ENCODE results near the gene PRKCE.

Gene PRKCE

DNA sequence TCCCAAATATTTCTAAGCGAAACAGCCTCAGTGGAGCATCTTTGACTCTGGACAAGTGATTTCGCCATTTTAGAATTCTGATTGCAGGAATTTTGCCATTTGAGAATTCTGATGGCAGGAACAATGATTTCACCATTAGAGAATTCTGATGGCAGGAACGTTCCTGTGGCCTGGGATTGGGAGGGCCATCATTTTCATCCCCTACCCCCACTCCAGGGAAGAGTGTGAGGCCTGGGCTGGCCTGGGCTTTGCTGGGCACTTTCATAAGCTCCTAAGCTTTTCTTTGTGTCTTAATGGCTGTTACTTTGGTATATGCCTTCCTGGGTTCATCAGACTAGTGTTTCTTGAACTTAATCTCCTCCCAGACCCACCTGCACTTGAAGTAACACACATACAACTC, 516.4 kb downstream of the PRKCE start:
- Histone ChIP-seq H2AFZ (ENCODE audit: low read depth, low read length) (no peak overlapping the region), H4K8ac (ENCODE audit: low read length) (no peak overlapping the region), H3K79me1 (replicated peaks; ENCODE audit: low read length, poor library complexity, severe bottlenecking) (no peaks in the 10 kb centered on the region), H3K27me3 (ENCODE audit: control insufficient read depth in 1 of 2, insufficient read depth in 1 of 2, low read length in 2 of 2) (no peaks in the 10 kb centered on the region), H2BK12ac (ENCODE audit: low read length in 2 of 2) (no peak overlapping the region), H3K4ac (ENCODE audit: low read depth in 1 of 2, low read length in 2 of 2) (no peak overlapping the region), H2BK5ac (ENCODE audit: low read depth, low read length, poor library complexity, severe bottlenecking) (no peak overlapping the region), H3K18ac (ENCODE audit: low read depth in 1 of 2, low read length in 2 of 2) (no peak overlapping the region), H2BK15ac (ENCODE audit: low read depth, poor library complexity, severe bottlenecking) (no peak overlapping the region), H3K14ac (ENCODE audit: low read length in 2 of 2) (no peak overlapping the region), H3K23ac (ENCODE audit: low read length in 2 of 2) (no peak overlapping the region), H2BK120ac (ENCODE audit: low read depth, low read length) (no peak overlapping the region), H3K4me3 (ENCODE audit: insufficient read depth in 1 of 2, low read depth in 1 of 2, low read length in 2 of 2) (no peak overlapping the region), H3K27ac (ENCODE audit: low read length, poor library complexity, severe bottlenecking) (no peak overlapping the region), H2AK5ac (ENCODE audit: low read length, severe bottlenecking) (no peak overlapping the region), H3K9ac (ENCODE audit: low read length) (no peak overlapping the region), H4K91ac (ENCODE audit: low read length) (no peak overlapping the region), H3K4me1 (ENCODE audit: control insufficient read depth, insufficient read depth, low read depth, low read length) (peaks cover 43% of the 10 kb centered on the region), H3K36me3 (ENCODE audit: control insufficient read depth in 1 of 2, insufficient read depth in 2 of 2, low read depth in 1 of 2, low read length in 2 of 2) (peaks cover 8 to 20% of the 10 kb centered on the region in 2 experiments), H3K9me3 (ENCODE audit: control insufficient read depth, low read length) (no peaks in the 10 kb centered on the region), H3K4me2 (ENCODE audit: low read length, poor library complexity, severe bottlenecking) (no peak overlapping the region)
- DNase-seq: no peak
- 81% methylated on average over 3 of the region's 3 CpGs for WGBS

DNA sequence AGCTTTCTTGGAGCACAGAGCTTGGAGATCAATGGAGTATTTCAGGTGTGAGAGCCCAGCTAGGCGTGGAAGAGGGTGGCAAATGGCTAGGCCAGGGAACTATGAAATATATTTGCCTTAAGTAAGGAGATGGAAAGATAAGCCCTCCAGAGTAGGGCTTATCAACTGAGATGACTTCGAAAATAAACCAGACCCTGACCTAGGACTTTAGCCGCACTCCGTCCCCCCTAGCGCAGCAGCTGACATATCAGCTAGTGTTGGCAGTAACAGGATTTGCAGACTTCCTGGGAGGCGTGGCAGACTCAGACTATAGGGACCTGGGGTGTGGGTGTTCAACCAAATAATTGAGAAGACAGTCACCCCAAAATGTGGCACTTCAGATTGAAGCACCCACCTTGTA, 518.0 kb downstream of the PRKCE start:
- Histone ChIP-seq H3K27me3 (ENCODE audit: control insufficient read depth in 1 of 2, insufficient read depth in 1 of 2, low read length in 2 of 2) (no peaks in the 10 kb centered on the region), H4K8ac (ENCODE audit: low read length) (no peak overlapping the region), H3K9ac (ENCODE audit: low read length) (no peak overlapping the region), H2BK120ac (ENCODE audit: low read depth, low read length) (no peak overlapping the region), H2BK5ac (ENCODE audit: low read depth, low read length, poor library complexity, severe bottlenecking) (no peak overlapping the region), H2AK5ac (ENCODE audit: low read length, severe bottlenecking) (peak overlapping the region; percentile 47), H3K79me1 (replicated peaks; ENCODE audit: low read length, poor library complexity, severe bottlenecking) (no peaks in the 10 kb centered on the region), H3K4me3 (ENCODE audit: insufficient read depth in 1 of 2, low read depth in 1 of 2, low read length in 2 of 2) (no peak overlapping the region), H3K4me1 (ENCODE audit: control insufficient read depth, insufficient read depth, low read depth, low read length) (peaks cover 40% of the 10 kb centered on the region), H3K23ac (ENCODE audit: low read length in 2 of 2) (no peak overlapping the region), H3K4ac (ENCODE audit: low read depth in 1 of 2, low read length in 2 of 2) (peak overlapping the region in 1 of 2 experiments; percentile 24), H3K4me2 (ENCODE audit: low read length, poor library complexity, severe bottlenecking) (no peak overlapping the region), H3K27ac (ENCODE audit: low read length, poor library complexity, severe bottlenecking) (no peak overlapping the region), H3K14ac (ENCODE audit: low read length in 2 of 2) (no peak overlapping the region), H3K9me3 (ENCODE audit: control insufficient read depth, low read length) (no peaks in the 10 kb centered on the region), H3K36me3 (ENCODE audit: control insufficient read depth in 1 of 2, insufficient read depth in 2 of 2, low read depth in 1 of 2, low read length in 2 of 2) (peaks cover 6 to 14% of the 10 kb centered on the region in 2 experiments), H2BK15ac (ENCODE audit: low read depth, poor library complexity, severe bottlenecking) (no peak overlapping the region), H2AFZ (ENCODE audit: low read depth, low read length) (no peak overlapping the region), H2BK12ac (ENCODE audit: low read length in 2 of 2) (no peak overlapping the region), H4K91ac (ENCODE audit: low read length) (no peak overlapping the region), H3K18ac (ENCODE audit: low read depth in 1 of 2, low read length in 2 of 2) (no peak overlapping the region)
- WGBS: 93% methylated on average over 6 of the region's 6 CpGs
- DNase-seq: no peak

DNA sequence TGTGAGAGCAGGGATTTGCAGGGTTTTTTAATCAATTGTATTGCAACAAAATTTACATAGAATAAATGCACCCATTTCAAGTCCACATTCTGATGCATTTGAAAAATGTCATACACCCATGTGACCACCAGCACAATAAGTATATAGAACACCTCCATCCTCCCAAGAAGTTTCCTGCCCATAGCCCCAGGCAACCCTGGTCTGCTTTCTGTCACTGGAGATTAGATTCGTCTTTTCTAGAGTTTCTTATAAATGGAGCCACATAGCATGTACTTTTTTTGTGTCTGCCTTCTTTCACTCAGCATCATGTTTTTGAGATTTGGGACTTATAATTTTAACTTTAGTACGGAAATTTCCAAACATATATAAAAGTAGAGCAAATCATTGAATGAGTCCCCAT, 518.6 kb downstream of the PRKCE start:
- Histone ChIP-seq H3K4me1 (ENCODE audit: control insufficient read depth, insufficient read depth, low read depth, low read length) (peaks cover 36% of the 10 kb centered on the region), H3K4me2 (ENCODE audit: low read length, poor library complexity, severe bottlenecking) (no peak overlapping the region), H3K4ac (ENCODE audit: low read depth in 1 of 2, low read length in 2 of 2) (no peak overlapping the region), H4K91ac (ENCODE audit: low read length) (no peak overlapping the region), H3K27ac (ENCODE audit: low read length, poor library complexity, severe bottlenecking) (no peak overlapping the region), H2AK5ac (ENCODE audit: low read length, severe bottlenecking) (no peak overlapping the region), H3K4me3 (ENCODE audit: insufficient read depth in 1 of 2, low read depth in 1 of 2, low read length in 2 of 2) (no peak overlapping the region), H2BK5ac (ENCODE audit: low read depth, low read length, poor library complexity, severe bottlenecking) (no peak overlapping the region), H2AFZ (ENCODE audit: low read depth, low read length) (no peak overlapping the region), H2BK12ac (ENCODE audit: low read length in 2 of 2) (no peak overlapping the region), H3K9me3 (ENCODE audit: control insufficient read depth, low read length) (no peaks in the 10 kb centered on the region), H3K23ac (ENCODE audit: low read length in 2 of 2) (no peak overlapping the region), H2BK120ac (ENCODE audit: low read depth, low read length) (no peak overlapping the region), H3K36me3 (ENCODE audit: control insufficient read depth in 1 of 2, insufficient read depth in 2 of 2, low read depth in 1 of 2, low read length in 2 of 2) (peaks cover 6 to 14% of the 10 kb centered on the region in 2 experiments), H3K14ac (ENCODE audit: low read length in 2 of 2) (no peak overlapping the region), H2BK15ac (ENCODE audit: low read depth, poor library complexity, severe bottlenecking) (no peak overlapping the region), H3K9ac (ENCODE audit: low read length) (no peak overlapping the region), H4K8ac (ENCODE audit: low read length) (no peak overlapping the region), H3K27me3 (ENCODE audit: control insufficient read depth in 1 of 2, insufficient read depth in 1 of 2, low read length in 2 of 2) (no peaks in the 10 kb centered on the region), H3K79me1 (replicated peaks; ENCODE audit: low read length, poor library complexity, severe bottlenecking) (no peaks in the 10 kb centered on the region), H3K18ac (ENCODE audit: low read depth in 1 of 2, low read length in 2 of 2) (no peak overlapping the region)
- WGBS: no CpG with 5 or more reads among the region's 2 CpGs
- DNase-seq: no peak

DNA sequence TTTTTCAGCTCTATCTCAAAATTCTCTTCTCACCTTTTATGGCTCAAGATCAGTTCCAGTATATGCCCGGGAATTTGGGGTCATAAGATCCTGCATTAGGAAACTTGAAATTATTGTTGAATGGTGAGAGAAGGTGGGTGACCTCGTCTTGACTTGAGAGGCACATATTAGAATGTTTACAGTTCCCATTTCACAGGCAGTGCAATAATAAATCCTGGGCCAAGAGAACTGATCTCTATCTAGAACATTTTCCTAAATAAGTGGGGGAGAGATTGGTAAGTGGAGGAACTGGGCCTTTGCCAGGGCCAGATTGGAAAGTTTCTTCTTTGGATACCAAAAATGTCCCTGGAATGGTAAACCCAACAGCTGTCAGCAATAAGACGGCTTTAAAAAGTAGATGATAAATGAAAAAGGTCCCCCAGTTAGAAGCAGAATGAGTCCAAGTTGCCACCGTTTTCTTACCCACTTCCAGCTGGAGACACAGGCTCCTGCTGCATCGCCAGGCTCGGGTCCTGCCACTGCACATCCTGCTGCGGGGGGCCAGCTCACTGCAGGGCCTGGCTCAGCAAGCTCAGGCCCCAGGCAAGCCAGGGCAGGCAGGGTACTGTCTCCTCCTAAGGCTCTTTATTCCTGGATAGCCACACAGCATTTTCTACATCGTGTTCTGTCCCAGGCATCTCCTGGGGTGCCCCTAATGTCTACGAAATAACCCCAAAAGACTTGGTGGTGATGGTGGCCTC, 519.3 kb downstream of the PRKCE start:
- H3K4me2 ChIP-seq (ENCODE audit: low read length, poor library complexity, severe bottlenecking): no peak overlapping the region
- H2BK15ac ChIP-seq (ENCODE audit: low read depth, poor library complexity, severe bottlenecking): no peak overlapping the region
- H3K27ac ChIP-seq (ENCODE audit: low read length, poor library complexity, severe bottlenecking): peak overlapping the region; percentile 59
- no peaks in the 10 kb centered on the region for H3K79me1 ChIP-seq (replicated peaks; ENCODE audit: low read length, poor library complexity, severe bottlenecking)
- H2BK12ac ChIP-seq (ENCODE audit: low read length in 2 of 2): peak overlapping the region; percentile 38 to 44
- 83% methylated on average over 7 of the region's 9 CpGs for WGBS
- no peak overlapping the region for H3K4ac ChIP-seq (ENCODE audit: low read depth in 1 of 2, low read length in 2 of 2)
- H3K4me3 ChIP-seq (ENCODE audit: insufficient read depth in 1 of 2, low read depth in 1 of 2, low read length in 2 of 2): peak overlapping the region in 1 of 2 experiments; percentile 20
- H4K91ac ChIP-seq (ENCODE audit: low read length): peak overlapping the region; percentile 30
- H3K4me1 ChIP-seq (ENCODE audit: control insufficient read depth, insufficient read depth, low read depth, low read length): peaks cover 34% of the 10 kb centered on the region
- peak overlapping the region; percentile 23 to 73 for H3K18ac ChIP-seq (ENCODE audit: low read depth in 1 of 2, low read length in 2 of 2)
- no peak overlapping the region for H2BK120ac ChIP-seq (ENCODE audit: low read depth, low read length)
- no peak for DNase-seq
- H3K23ac ChIP-seq (ENCODE audit: low read length in 2 of 2): no peak overlapping the region
- peak overlapping the region; percentile 79 for H4K8ac ChIP-seq (ENCODE audit: low read length)
- peak overlapping the region; percentile 50 for H3K9ac ChIP-seq (ENCODE audit: low read length)
- no peak overlapping the region for H3K14ac ChIP-seq (ENCODE audit: low read length in 2 of 2)
- no peak overlapping the region for H2AFZ ChIP-seq (ENCODE audit: low read depth, low read length)
- H3K27me3 ChIP-seq (ENCODE audit: control insufficient read depth in 1 of 2, insufficient read depth in 1 of 2, low read length in 2 of 2): no peaks in the 10 kb centered on the region
- H2BK5ac ChIP-seq (ENCODE audit: low read depth, low read length, poor library complexity, severe bottlenecking): no peak overlapping the region
- H3K36me3 ChIP-seq (ENCODE audit: control insufficient read depth in 1 of 2, insufficient read depth in 2 of 2, low read depth in 1 of 2, low read length in 2 of 2): peaks cover 6 to 11% of the 10 kb centered on the region in 2 experiments
- H3K9me3 ChIP-seq (ENCODE audit: control insufficient read depth, low read length): no peaks in the 10 kb centered on the region
- peak overlapping the region; percentile 38 for H2AK5ac ChIP-seq (ENCODE audit: low read length, severe bottlenecking)

All from mesenchymal stem cell (in vitro differentiated cells and primary cell).